ENCODE measurements around the gene PI4KB.
A peak's percentile ranks its signal among the peaks of the same experiment; 100 is the strongest.

The PI4KB gene

GRCh38 chr1:151254217-151255213 lies 72.7 kb downstream of the PI4KB start, which contains the start of gene PSMD4:
Gene PSMD4 (plus strand): TSS chr1:151254734. CDS start chr1:151254783, 49 bp downstream.
- Histone ChIP-seq H3F3A (ENCODE audit: insufficient read depth) (peaks cover 31% of the 10 kb centered on the region; the same call in 1 of the 2 replicates), H2AFZ (ENCODE audit: low read depth, low read length, severe bottlenecking) (peak within 1 kb of the TSS; percentile 87), H3K4me3 (ENCODE audit: insufficient read depth, low read length, poor library complexity, severe bottlenecking) (peak within 1 kb of the TSS; percentile 90), H3K79me2 (ENCODE audit: insufficient read depth, low read length) (peaks cover 45% of the 10 kb centered on the region), H3K9ac (ENCODE audit: low read length) (peak within 1 kb of the TSS; percentile 80), H3K27ac (ENCODE audit: low read depth, low read length) (peak within 1 kb of the TSS; percentile 11; the same call in 1 of the 2 replicates), H4K20me1 (ENCODE audit: low read depth, low read length) (no peaks in the 10 kb centered on the region), H3K9me3 (ENCODE audit: insufficient read depth, low read length) (no peaks in the 10 kb centered on the region), H3K27me3 (ENCODE audit: low read length) (no peaks in the 10 kb centered on the region), H3K4me2 (ENCODE audit: low read depth, low read length, poor library complexity, severe bottlenecking) (peak within 1 kb of the TSS; percentile 74), H3K9me2 (replicated peaks; ENCODE audit: insufficient read depth, low read length) (no peaks in the 10 kb centered on the region), H3K36me3 (ENCODE audit: low read length) (no peaks in the 10 kb centered on the region)
- TF ChIP-seq CTCF (IDR thresholded peaks at IDR 0.05; ENCODE audit: insufficient read depth, low read length, poor library complexity, severe bottlenecking) (no peak), EZH2phosphoT487 (conservative IDR thresholded peaks at IDR 0.05; ENCODE audit: low read length) (no peak)

GRCh38 chr1:151251656-151252470 lies 75.4 kb downstream of the PI4KB start:
- Histone ChIP-seq H3K4me2 (ENCODE audit: low read depth, low read length, poor library complexity, severe bottlenecking) (no peak overlapping the region), H3K9me3 (ENCODE audit: insufficient read depth, low read length) (no peaks in the 10 kb centered on the region), H2AFZ (ENCODE audit: low read depth, low read length, severe bottlenecking) (no peak overlapping the region), H3K9ac (ENCODE audit: low read length) (no peak overlapping the region), H3F3A (ENCODE audit: insufficient read depth) (peaks cover 38% of the 10 kb centered on the region; the same call in 1 of the 2 replicates), H3K27ac (ENCODE audit: low read depth, low read length) (no peak overlapping the region), H3K27me3 (ENCODE audit: low read length) (no peaks in the 10 kb centered on the region), H3K36me3 (ENCODE audit: low read length) (no peaks in the 10 kb centered on the region), H3K4me3 (ENCODE audit: insufficient read depth, low read length, poor library complexity, severe bottlenecking) (no peak overlapping the region), H3K9me2 (replicated peaks; ENCODE audit: insufficient read depth, low read length) (no peaks in the 10 kb centered on the region), H3K79me2 (ENCODE audit: insufficient read depth, low read length) (peaks cover 19% of the 10 kb centered on the region), H4K20me1 (ENCODE audit: low read depth, low read length) (no peaks in the 10 kb centered on the region)
- TF ChIP-seq CTCF (IDR thresholded peaks at IDR 0.05; ENCODE audit: insufficient read depth, low read length, poor library complexity, severe bottlenecking) (peak; percentile 90), EZH2phosphoT487 (conservative IDR thresholded peaks at IDR 0.05; ENCODE audit: low read length) (no peak)

- Histone ChIP-seq H3K9me3 (ENCODE audit: insufficient read depth, low read length) (no peaks in the 10 kb centered on the region), H3K27ac (ENCODE audit: low read depth, low read length) (no peak overlapping the region), H3K4me2 (ENCODE audit: low read depth, low read length, poor library complexity, severe bottlenecking) (no peak overlapping the region), H3K36me3 (ENCODE audit: low read length) (peaks cover 14% of the 10 kb centered on the region), H2AFZ (ENCODE audit: low read depth, low read length, severe bottlenecking) (no peak overlapping the region), H3K4me3 (ENCODE audit: insufficient read depth, low read length, poor library complexity, severe bottlenecking) (no peak overlapping the region), H3K9ac (ENCODE audit: low read length) (no peak overlapping the region), H3K79me2 (ENCODE audit: insufficient read depth, low read length) (no peaks in the 10 kb centered on the region), H4K20me1 (ENCODE audit: low read depth, low read length) (no peaks in the 10 kb centered on the region), H3K9me2 (replicated peaks; ENCODE audit: insufficient read depth, low read length) (no peaks in the 10 kb centered on the region), H3F3A (ENCODE audit: insufficient read depth) (peaks cover 24% of the 10 kb centered on the region; the same call in 1 of the 2 replicates), H3K27me3 (ENCODE audit: low read length) (no peaks in the 10 kb centered on the region)
- TF ChIP-seq EZH2phosphoT487 (conservative IDR thresholded peaks at IDR 0.05; ENCODE audit: low read length) (no peak), CTCF (IDR thresholded peaks at IDR 0.05; ENCODE audit: insufficient read depth, low read length, poor library complexity, severe bottlenecking) (no peak)
These were observed 80.4 kb downstream of the PI4KB start for GRCh38 chr1:151246786-151247185.

Data from SU-DHL-6 (cell line).